ENCODE measurements around the gene CD2.

GRCh38 chr1:116706123-116706522 is 48.1 kb upstream of the CD2 start:
- TF ChIP-seq CTCF (IDR thresholded peaks at IDR 0.05; ENCODE audit: control extremely low read depth in 1 of 3, insufficient read depth in 1 of 3, low read depth in 1 of 3, low read length in 3 of 3), result no peak
- TF ChIP-seq SRF (IDR thresholded peaks at IDR 0.05; ENCODE audit: low read depth, low read length), result no peak
- no peak for TF ChIP-seq POLR2A (IDR thresholded peaks at IDR 0.05; ENCODE audit: control extremely low read depth in 1 of 2, low read depth in 2 of 2, low read length in 2 of 2)
- no peak for TF ChIP-seq SP2 (IDR thresholded peaks at IDR 0.05; ENCODE audit: low read length)
- no peak for TF ChIP-seq BACH1 (IDR thresholded peaks at IDR 0.05; ENCODE audit: low read length)
- no peak for TF ChIP-seq YY1 (IDR thresholded peaks at IDR 0.05; ENCODE audit: low read depth, low read length)
- TF ChIP-seq USF2 (IDR thresholded peaks at IDR 0.05; ENCODE audit: low read length), result no peak

Data from H1 (cell line).